Esophagus muscularis mucosa (tissue), 3 donors: ENCODE results near the gene AMOTL1.

Experiments
- CTCF ChIP-seq, 3 experiments: fragments of 200-600 bp in 2 of 3; fragments of 450-650 bp in 1 of 3; sonication (generic) in 2 of 3; IDR thresholded peaks; one replicate each; pipeline ENCODE4 v1.5.1; 2017 to 2019; ENCODE audit warnings: antibody characterized with exemption in 3 of 3, mild to moderate bottlenecking in 2 of 3, moderate library complexity in 1 of 3
- EP300 ChIP-seq: sonication (generic); formaldehyde crosslinking; IDR thresholded peaks from one replicate; pipeline ENCODE4 v1.6.1; 2017; ENCODE audit warnings: antibody characterized with exemption

DNA sequence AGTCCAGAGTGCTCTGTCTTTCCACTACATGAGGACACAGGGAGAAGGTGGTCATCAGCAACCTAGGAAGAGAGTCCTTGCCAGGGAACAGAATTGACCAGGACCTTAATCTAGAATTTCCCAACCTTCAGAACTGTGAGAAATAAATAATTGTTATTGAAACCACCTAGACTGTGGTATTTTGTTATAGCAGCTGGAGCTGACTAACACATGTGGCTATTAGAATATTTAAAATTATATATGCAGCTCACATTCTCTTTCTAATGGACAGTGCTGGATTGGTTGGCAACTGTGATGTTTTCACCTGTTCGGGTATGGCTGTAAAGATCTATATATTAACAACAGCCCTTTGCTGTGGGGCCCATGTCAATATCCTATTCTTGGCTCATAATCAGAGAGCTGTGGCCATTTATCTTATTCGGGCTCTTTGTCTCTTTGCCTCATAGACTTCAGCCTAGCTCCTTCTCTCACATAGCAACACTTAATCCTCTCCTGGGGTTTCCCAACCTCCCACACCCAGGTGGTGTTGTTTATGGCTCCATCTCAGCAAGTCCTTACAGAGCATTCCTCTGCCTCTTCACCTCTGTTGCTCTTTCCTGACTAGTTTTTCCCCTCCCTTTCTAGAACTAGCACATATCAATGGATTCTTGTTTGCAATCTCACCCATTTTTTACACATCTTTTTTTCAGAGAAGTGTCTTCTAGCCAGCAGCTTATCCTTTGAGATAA, 46.4 kb upstream of the AMOTL1 start:
- TF ChIP-seq CTCF (IDR thresholded peaks at IDR 0.05): no peak
- TF ChIP-seq EP300: no peak
